ENCODE results near the gene RNF121. TPM values are rescaled to one million over a fixed set of nuclear protein-coding genes. Genes with fewer than 3 reads are reported as not detected.
A peak's percentile ranks its signal among the peaks of the same experiment; 100 is the strongest.

The RNF121 gene
- total RNA-seq, 2 experiments from 2014 or later: 29.9 to 32.8 TPM

DNA sequence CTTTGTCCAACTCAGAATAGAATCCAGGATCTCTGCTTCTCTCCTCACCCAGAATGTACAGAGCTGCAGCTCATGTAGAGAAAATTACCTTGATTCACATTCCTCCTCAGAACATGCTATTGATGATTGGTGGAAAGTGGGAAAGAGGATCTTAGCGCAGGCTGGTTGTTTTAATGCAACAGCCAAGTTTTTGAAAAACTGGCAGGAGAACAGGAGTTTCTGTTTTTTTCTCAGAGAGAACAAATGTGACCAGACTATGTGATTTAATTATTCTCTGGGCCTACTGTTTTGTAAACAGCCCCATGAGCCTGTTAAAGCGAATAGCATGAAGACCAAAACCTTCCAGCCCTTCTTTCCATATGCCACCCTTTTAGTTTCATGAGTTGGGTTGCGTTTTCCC lies 50.8 kb downstream of the RNF121 start:
- ATAC-seq (ENCODE audit: low read depth): no peak
- Mint-ChIP-seq H3K9me3 (no peaks in the 10 kb centered on the region), H3K4me1 (no peaks in the 10 kb centered on the region), H3K4me3 (no peak overlapping the region), H3K27ac (no peak overlapping the region), H3K36me3 (peaks cover 4% of the 10 kb centered on the region), H3K27me3 (no peaks in the 10 kb centered on the region)
- POLR2A ChIA-PET: no interaction called here
- no peak for DNase-seq

DNA sequence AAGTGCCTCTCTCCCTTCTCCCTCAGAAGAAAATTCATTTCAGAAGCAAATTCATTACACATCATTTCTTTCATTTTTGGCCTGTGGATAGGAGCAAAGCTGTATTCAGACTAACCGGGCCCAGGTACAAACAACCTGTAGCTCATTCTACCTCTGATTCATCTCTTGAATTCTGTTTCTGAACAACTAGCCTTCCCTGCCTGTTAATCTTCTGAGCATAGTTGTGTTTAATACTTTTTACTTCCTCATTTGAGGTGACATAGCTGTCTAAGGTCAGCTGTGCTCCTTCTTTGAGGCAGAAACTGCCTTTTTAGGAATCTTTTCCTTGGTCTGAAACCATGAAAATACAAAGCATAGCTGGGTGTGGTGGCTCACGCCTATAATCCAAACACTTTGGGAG lies 57.3 kb downstream of the RNF121 start:
- no peaks in the 10 kb centered on the region for H3K27me3 Mint-ChIP-seq
- no peaks in the 10 kb centered on the region for H3K9me3 Mint-ChIP-seq
- ATAC-seq (ENCODE audit: low read depth) (no peak), DNase-seq (no peak)
- peaks cover 6% of the 10 kb centered on the region for H3K36me3 Mint-ChIP-seq
- POLR2A ChIA-PET: no interaction called here
- H3K4me1 Mint-ChIP-seq: peaks cover 5% of the 10 kb centered on the region
- H3K4me3 Mint-ChIP-seq: no peak overlapping the region
- no peak overlapping the region for H3K27ac Mint-ChIP-seq

DNA sequence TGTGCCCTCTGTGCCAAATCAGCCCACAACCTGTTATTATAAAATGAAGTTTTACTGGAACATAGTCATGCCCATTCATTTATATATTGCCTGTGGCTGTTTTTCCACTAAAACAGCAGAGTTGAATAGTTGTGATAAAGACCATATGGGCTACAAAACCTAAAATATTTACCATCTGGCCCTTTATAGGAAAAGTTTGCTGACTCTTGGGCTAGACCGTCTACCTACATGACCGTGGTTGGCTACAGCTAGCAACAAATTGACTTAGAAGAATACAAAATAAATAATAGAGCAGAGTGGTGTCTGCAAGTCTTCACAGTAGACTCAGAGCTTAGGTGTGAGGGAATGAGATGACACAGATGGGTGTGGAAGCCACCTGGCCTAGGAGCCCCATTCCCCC lies 58.7 kb downstream of the RNF121 start:
- DNase-seq: no peak
- H3K4me1 Mint-ChIP-seq: peaks cover 8% of the 10 kb centered on the region
- H3K27me3 Mint-ChIP-seq: no peaks in the 10 kb centered on the region
- no peak overlapping the region for H3K4me3 Mint-ChIP-seq
- H3K9me3 Mint-ChIP-seq: no peaks in the 10 kb centered on the region
- POLR2A ChIA-PET: interaction anchor here (1.0 kb wide), 1 partner anchor 424 kb away, joined by 3 read pairs; no protein-coding TSS in a partner anchor
- H3K36me3 Mint-ChIP-seq: peaks cover 4% of the 10 kb centered on the region
- ATAC-seq (ENCODE audit: low read depth): no peak
- no peak overlapping the region for H3K27ac Mint-ChIP-seq

DNA sequence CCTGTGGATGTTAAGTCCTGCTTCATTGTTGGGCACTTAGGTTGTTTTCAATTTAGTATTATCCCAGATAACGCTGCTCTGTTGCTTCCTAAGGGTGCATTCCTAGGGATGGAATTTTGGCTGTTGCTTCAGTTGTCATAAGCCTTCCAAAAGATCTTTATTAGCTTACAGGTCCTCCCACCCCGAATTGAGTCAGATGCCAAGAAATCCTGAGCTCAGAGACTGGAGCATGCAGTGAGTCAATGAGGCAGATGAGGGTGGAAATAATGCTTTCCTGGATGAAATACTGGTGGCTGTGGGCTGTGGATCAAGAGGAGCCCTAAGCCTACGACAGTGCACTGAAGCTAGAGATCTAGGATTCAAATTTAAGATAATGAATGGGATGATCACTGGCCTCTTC lies 59.2 kb downstream of the RNF121 start:
- Mint-ChIP-seq H3K36me3 (peaks cover 4% of the 10 kb centered on the region), H3K4me1 (peaks cover 9% of the 10 kb centered on the region), H3K27ac (no peak overlapping the region), H3K4me3 (no peak overlapping the region), H3K9me3 (no peaks in the 10 kb centered on the region), H3K27me3 (no peaks in the 10 kb centered on the region)
- no peak for ATAC-seq (ENCODE audit: low read depth)
- POLR2A ChIA-PET: interaction anchor here (0.5 to 1.0 kb wide), 2 partner anchors 19 to 424 kb away, joined by 3 read pairs; no protein-coding TSS in a partner anchor
- DNase-seq: no peak

DNA sequence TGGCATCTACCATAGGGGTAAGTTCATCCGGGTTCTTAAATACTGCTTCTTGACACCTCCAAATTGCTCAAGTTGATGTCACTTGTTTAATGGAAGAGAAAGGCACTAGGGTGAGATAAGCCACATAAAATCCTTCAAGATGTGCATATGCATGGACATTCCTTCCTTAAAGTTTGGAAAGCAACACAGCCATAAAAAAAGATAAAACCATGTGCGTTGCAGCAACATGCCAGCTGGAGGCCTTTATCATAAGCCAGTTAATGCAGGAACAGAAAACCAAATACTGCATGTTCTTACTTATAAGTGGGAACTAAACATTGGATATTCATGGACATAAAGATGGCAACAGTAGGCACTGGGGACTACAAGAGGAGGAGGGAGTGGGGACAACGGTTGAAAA lies 61.9 kb downstream of the RNF121 start:
- POLR2A ChIA-PET: no interaction called here
- H3K27ac Mint-ChIP-seq: no peak overlapping the region
- no peaks in the 10 kb centered on the region for H3K9me3 Mint-ChIP-seq

DNA sequence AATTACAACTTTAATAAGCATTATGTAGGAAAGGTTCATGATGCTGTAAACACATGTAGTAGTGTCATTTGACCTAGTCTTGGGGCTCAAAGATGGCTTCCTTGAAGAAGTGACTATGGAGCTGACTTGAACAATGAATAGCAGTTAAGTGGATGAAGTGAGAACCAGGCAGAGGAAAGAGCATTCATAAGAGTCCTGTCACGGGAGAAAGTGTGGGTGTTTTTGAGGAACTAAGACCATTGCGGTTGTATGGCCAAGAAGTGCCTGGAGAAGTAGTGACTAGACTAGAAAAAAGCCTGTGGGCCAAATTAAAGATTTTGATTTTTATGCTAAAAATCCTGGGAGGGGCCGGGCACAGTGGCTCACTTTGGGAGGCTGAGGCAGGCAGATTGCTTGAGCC lies 62.6 kb downstream of the RNF121 start:
- H3K9me3 Mint-ChIP-seq: no peaks in the 10 kb centered on the region
- H3K4me3 Mint-ChIP-seq: no peak overlapping the region
- no peak for ATAC-seq (ENCODE audit: low read depth)
- POLR2A ChIA-PET: no interaction called here
- H3K4me1 Mint-ChIP-seq: peaks cover 4% of the 10 kb centered on the region
- H3K27me3 Mint-ChIP-seq: no peaks in the 10 kb centered on the region
- no peak for DNase-seq
- H3K36me3 Mint-ChIP-seq: peaks cover 2% of the 10 kb centered on the region
- H3K27ac Mint-ChIP-seq: no peak overlapping the region

More for the DNA sequence above, 61.9 kb downstream of the RNF121 start:
- ATAC-seq (ENCODE audit: low read depth) (no peak), DNase-seq (no peak)
- Mint-ChIP-seq H3K4me1 (peaks cover 4% of the 10 kb centered on the region), H3K36me3 (peaks cover 2% of the 10 kb centered on the region), H3K4me3 (no peak overlapping the region), H3K27me3 (no peaks in the 10 kb centered on the region)

DNA sequence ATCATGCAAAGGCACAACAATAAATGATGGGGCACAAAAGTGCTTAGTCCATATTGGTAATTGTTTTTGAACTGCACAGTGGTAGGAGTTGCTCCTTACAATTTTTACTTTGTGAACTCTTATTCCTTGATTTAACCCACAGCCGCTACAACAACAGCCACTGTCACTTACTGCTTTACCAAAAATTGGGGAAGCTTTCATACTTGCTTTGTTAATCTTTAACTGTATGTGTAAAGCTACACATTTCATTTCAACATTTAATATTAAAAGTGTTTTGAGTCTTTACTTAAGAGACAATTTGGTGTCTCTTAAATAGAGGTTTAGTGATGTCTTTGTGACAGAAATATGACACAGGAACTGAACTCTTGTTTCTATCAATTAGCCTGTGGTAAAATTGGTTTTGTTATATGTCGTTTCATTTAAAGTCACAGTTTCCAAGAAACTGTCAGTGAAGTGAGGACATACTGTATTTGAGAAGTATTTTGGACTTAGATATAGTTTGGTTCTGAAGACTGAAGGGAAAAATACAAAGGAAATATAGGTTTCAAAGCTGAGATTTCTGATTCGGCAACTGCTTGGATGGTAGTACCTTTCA lies 63.4 kb downstream of the RNF121 start:
- POLR2A ChIA-PET: no interaction called here
- peaks cover 4% of the 10 kb centered on the region for H3K4me1 Mint-ChIP-seq
- H3K36me3 Mint-ChIP-seq: no peaks in the 10 kb centered on the region
- ATAC-seq (ENCODE audit: low read depth) (no peak), DNase-seq (no peak)
- no peaks in the 10 kb centered on the region for H3K9me3 Mint-ChIP-seq
- no peak overlapping the region for H3K4me3 Mint-ChIP-seq
- H3K27ac Mint-ChIP-seq: no peak overlapping the region
- H3K27me3 Mint-ChIP-seq: no peaks in the 10 kb centered on the region

DNA sequence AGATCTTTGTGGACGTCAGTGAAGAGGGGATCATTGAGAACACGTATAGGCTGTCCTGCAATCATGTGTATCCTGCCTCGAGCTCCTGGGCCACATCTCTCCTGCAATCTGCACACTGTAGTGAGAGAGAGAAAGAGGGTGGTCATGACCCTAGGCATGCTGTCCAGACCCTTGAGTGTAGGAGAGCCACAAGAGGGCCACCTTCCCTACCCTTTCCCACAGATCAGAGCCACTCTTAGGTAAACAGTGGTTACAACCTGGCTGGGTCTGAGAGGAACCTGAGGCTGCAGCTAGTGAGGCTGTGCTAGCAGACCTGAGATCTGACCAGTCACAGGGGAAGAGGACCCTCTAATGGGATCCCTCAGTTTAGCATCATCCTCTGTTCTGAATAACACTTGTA lies 65.9 kb downstream of the RNF121 start:
- no peaks in the 10 kb centered on the region for H3K27me3 Mint-ChIP-seq
- POLR2A ChIA-PET: interaction anchor here (0.5 kb wide), 1 partner anchor 1794 kb away, joined by 3 read pairs; no protein-coding TSS in a partner anchor

DNA sequence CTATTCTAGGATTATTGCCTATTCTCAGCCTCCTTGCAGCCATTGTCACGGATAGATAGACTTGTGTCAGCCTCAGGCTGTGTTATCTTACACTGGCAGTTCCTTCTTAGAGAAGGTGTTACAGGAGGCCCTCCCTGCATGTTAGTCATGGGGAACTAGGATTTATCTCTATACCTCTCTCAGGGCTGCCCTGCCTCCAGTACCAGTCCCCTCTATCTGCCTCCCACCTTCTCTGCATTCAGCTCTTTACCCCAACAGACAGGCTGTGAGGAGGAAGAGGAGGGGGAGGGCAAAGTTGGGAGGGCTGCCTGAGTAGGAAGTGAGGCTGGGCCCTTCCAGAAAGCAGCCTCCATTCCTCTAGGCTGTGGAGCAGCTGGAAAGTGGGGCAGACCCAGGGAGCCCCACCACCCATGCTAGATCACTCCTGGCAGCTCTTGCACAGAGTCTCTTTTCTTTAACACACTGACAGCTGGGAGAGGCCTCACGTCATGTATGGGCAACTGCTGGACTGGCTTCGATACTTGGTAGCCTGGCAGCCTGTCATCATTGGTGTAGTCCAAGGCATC lies 67.0 kb downstream of the RNF121 start:
- no peak for ATAC-seq (ENCODE audit: low read depth)
- POLR2A ChIA-PET: no interaction called here
- peaks cover 1% of the 10 kb centered on the region for H3K36me3 Mint-ChIP-seq
- peaks cover 22% of the 10 kb centered on the region for H3K4me1 Mint-ChIP-seq
- no peak for DNase-seq
- no peak overlapping the region for H3K27ac Mint-ChIP-seq
- no peaks in the 10 kb centered on the region for H3K27me3 Mint-ChIP-seq
- H3K9me3 Mint-ChIP-seq: no peaks in the 10 kb centered on the region
- no peak overlapping the region for H3K4me3 Mint-ChIP-seq

More for the DNA sequence above, 65.9 kb downstream of the RNF121 start:
- ATAC-seq (ENCODE audit: low read depth) (no peak), DNase-seq (no peak)
- Mint-ChIP-seq H3K4me1 (peaks cover 20% of the 10 kb centered on the region), H3K36me3 (peaks cover 1% of the 10 kb centered on the region), H3K9me3 (no peaks in the 10 kb centered on the region), H3K4me3 (no peak overlapping the region), H3K27ac (no peak overlapping the region)

DNA sequence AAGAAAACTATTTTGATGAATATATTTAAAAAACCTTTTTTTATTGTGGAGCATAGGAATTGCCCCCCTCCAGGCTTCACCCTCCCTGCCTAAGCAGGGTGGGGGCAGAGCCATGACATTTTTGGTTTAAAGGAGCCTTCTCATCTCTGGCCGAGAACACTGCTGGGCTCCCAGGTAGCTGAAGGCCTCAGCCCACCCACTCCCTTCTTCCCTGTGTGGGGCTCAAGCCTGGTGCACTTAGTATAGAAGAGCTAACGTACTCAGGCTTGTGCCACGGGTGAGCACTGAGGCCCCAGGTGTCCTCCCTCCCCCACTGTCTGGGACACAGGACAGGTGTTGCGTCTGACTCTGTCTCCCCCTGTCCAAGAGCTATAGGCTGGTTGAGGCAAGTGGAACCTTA lies 67.7 kb downstream of the RNF121 start:
- Mint-ChIP-seq H3K27me3 (no peaks in the 10 kb centered on the region), H3K9me3 (no peaks in the 10 kb centered on the region), H3K4me3 (no peak overlapping the region), H3K27ac (no peak overlapping the region), H3K36me3 (peaks cover 1% of the 10 kb centered on the region), H3K4me1 (peaks cover 22% of the 10 kb centered on the region)
- POLR2A ChIA-PET: no interaction called here
- DNase-seq (no peak), ATAC-seq (ENCODE audit: low read depth) (no peak)

DNA sequence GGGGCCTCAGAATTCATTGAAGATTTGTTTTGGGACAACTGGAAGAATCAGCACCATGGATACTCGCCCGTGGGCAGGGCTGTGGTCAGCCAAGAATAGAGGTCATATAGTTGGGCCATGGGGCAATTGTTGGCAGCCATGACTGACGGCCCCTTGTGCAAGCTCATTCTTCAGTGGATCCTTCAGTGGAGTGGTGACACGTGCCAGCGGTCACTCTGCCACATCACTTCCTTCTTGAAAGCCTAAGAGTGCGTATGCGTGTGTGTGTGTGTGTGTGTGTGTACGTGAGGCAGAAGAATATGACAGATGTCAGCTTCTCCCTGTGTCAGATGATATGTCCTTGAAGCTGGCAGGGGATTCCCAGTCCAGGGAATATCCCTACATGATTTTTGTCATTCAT lies 68.1 kb downstream of the RNF121 start:
- no peak overlapping the region for H3K4me3 Mint-ChIP-seq
- no peaks in the 10 kb centered on the region for H3K9me3 Mint-ChIP-seq
- H3K27ac Mint-ChIP-seq: no peak overlapping the region
- no peaks in the 10 kb centered on the region for H3K27me3 Mint-ChIP-seq
- DNase-seq (no peak), ATAC-seq (ENCODE audit: low read depth) (no peak)
- H3K4me1 Mint-ChIP-seq: peaks cover 24% of the 10 kb centered on the region
- H3K36me3 Mint-ChIP-seq: peaks cover 4% of the 10 kb centered on the region
- POLR2A ChIA-PET: interaction anchor here (0.7 kb wide), 1 partner anchor 40 kb away, joined by 4 read pairs; no protein-coding TSS in a partner anchor

DNA sequence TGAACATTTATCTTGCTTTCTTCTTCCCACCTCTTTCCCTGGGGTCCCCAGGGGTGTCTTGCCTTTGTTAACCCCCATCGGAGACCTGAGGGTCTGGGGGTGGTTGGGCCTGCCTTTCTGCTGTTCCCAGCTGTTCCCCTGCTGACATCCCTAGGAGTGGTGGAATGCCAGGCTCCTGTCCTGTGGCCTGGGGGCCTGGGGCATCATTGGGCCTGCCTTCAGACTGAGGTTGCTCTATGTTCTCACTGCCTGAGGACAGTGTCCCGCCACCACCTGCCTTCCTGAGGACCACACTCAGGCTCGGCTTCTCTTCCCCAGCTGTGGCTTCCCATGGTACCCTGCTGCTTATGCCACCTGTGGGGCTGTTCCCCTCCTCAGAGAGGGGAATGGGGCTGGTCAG lies 68.7 kb downstream of the RNF121 start:
- H3K4me1 Mint-ChIP-seq: peaks cover 24% of the 10 kb centered on the region
- H3K36me3 Mint-ChIP-seq: peaks cover 8% of the 10 kb centered on the region
- ATAC-seq (ENCODE audit: low read depth) (no peak), DNase-seq (no peak)
- H3K27me3 Mint-ChIP-seq: no peaks in the 10 kb centered on the region
- H3K9me3 Mint-ChIP-seq: no peaks in the 10 kb centered on the region
- POLR2A ChIA-PET: interaction anchor here (0.7 to 1.3 kb wide), 2 partner anchors 41 to 93 kb away, joined by 3 to 4 read pairs; no protein-coding TSS in a partner anchor
- no peak overlapping the region for H3K4me3 Mint-ChIP-seq
- H3K27ac Mint-ChIP-seq: no peak overlapping the region

DNA sequence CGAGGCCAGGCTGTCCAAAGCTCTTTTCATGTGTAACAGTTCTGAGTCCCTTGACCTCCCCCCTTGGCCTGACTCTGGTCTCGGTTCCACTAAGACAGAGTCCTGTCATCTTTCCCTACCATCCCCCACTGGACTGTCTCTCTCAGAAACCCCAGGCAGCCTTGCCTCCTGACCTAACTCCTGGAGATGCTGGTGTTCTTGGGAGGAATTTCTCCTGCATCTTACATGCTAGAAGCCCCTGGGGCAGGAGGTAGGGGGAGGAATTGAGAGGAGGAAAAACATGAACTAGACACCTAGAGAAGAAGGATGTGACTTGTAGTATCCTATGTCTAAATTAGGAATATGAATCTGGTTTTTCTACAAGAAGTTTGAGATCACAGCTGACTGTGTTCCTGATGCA lies 69.2 kb downstream of the RNF121 start:
- POLR2A ChIA-PET: interaction anchor here (1.0 to 1.7 kb wide), 4 partner anchors 10 to 93 kb away, joined by 3 to 4 read pairs (median 3); no protein-coding TSS in a partner anchor
- H3K4me3 Mint-ChIP-seq: no peak overlapping the region
- H3K36me3 Mint-ChIP-seq: peaks cover 9% of the 10 kb centered on the region
- DNase-seq: no peak
- no peaks in the 10 kb centered on the region for H3K9me3 Mint-ChIP-seq
- ATAC-seq (ENCODE audit: low read depth): no peak
- peaks cover 24% of the 10 kb centered on the region for H3K4me1 Mint-ChIP-seq
- H3K27ac Mint-ChIP-seq: peak overlapping the region; percentile 96
- H3K27me3 Mint-ChIP-seq: no peaks in the 10 kb centered on the region

DNA sequence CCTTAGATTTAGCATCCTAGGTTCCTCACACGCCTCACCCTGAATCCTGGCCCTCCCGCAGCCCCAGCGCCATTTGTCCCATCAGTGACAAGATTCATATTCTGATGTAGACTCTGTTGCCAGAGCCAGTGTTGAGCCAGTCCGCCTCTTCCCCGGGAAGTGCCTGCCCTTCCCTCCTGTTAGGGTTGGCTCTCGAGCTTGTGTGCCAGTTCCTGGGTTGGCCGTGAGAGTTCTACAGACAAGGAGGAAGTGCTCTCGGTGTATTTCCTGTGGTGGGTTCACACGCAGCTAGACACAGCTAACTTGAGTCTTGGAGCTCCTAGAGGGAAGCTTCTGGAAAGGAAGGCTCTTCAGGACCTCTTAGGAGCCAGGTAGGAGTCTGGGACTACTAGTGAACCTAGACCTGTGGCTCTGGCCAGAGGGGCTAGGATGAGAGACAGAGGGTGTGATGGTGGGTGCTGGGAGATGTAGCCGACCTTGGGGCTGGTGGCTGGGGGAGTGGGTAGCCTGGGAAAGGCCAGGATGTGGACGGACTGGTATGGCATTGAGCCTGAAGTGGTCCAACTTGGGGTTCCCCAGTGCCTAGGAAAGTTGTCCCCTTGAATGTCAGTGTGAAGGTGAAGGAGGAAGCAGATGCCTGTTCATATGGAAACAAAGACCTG lies 69.9 kb downstream of the RNF121 start, which contains the start of gene IL18BP:
Gene IL18BP, plus strand, starts transcription at position 261 of the 662 bp plus-strand sequence. CDS start 1,076 bp downstream, outside the sequence.
- Mint-ChIP-seq H3K4me1 (peaks cover 24% of the 10 kb centered on the region), H3K9me3 (no peaks in the 10 kb centered on the region), H3K27ac (peak within 1 kb of the TSS; percentile 96), H3K4me3 (peak within 1 kb of the TSS; percentile 86), H3K36me3 (peaks cover 9% of the 10 kb centered on the region), H3K27me3 (no peaks in the 10 kb centered on the region)
- DNase-seq (peak; percentile 51), ATAC-seq (ENCODE audit: low read depth) (peak; percentile 90)
- POLR2A ChIA-PET: interaction anchor here (0.6 to 1.7 kb wide), 9 partner anchors 9 to 157 kb away, joined by 3 to 5 read pairs (median 3); partner anchors contain the start of genes ANAPC15 and XNDC1N

All from activated naive CD8-positive, alpha-beta T cell treated with anti-CD3 and anti-CD28 coated beads, Interleukin-2, amount 10 ng/mL, durations not matched to agents 7 days and 5 days (primary cell).